ENCODE results near the gene TMCO4.

TMCO4 gene

GRCh38 chr1:19744335-19744743 is 55.4 kb downstream of the TMCO4 start:
- no peak for DNase-seq

GRCh38 chr1:19743793-19744192 is 55.9 kb downstream of the TMCO4 start:
- no peak for DNase-seq

- no peak for DNase-seq
These were observed 56.5 kb downstream of the TMCO4 start for GRCh38 chr1:19743180-19743579.

DNA sequence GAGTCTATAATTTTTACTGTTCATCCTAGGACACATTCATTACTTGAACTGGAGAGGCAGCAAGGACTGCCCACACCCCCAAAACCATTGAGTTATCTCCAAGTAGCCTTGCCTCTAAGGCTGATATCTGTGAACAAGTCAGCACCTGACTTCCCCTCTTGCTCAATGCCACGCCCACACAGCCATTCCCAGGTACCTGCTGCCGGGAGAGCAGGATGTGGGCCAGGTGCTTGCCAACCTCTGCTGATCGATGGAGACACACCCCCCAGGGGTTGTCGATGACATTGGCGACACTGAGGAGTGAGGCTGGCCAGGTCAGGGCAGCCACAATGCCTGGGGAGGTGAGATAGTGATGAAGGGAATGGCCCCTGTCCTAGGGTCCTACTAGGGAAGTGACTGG is 60.1 kb downstream of the TMCO4 start:
- DNase-seq: no peak

- no peak for DNase-seq
These were observed 61.0 kb downstream of the TMCO4 start for GRCh38 chr1:19738669-19739068.

DNA sequence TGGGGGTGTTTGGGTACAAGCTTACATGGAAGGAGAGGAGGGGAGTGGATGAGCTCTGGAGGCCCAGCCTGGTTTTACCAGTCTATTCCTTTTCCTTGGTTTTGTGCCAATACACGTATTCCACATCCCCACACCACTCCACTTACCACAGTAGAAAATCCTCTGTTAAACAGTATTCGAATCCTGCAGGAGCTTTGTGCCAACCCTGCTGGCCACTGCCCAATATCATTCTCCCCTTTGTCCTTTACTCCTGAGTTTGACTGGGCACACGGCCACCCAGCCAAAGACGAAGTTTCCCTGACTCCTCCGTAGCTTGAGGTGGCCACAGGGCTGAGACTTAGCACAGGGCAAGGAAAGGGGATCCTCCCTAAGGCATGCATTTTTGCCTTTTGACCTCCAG is 61.6 kb downstream of the TMCO4 start:
- DNase-seq: no peak

DNA sequence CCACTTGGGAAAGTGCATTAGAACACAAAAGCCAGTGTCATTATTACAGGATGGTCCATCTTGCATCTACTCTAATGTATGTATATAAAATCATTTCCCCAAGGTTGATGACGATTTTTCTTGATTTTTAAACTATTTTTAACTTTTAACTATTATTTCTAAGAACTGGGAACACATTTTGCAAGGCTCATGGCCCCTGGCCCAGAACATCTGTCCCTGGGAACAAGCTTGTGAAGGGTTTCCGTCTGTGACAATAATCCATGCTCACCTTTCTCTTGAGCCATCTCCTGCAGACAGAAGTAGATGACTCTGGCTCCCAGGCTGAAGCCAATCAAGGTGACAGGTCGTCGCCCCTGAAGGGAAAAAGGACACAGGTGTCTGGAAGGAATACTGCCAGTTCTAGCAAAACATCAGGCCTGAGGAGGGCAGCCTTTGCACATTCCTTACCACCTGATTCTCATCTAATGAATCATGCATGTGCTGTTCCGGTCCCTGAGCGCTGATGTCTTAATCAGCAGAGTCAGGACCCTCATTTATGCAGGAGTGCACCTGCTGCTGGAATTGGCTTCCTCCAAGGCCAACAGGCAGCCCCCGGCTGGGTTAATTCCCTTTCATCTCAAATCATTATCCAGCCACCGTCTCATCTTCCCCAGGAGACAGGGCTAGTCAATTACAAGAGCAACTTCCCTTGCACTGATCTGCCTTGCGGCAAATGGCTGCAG is 62.5 kb downstream of the TMCO4 start:
- peak in 1 of 3 experiments; percentile 35 for DNase-seq

DNA sequence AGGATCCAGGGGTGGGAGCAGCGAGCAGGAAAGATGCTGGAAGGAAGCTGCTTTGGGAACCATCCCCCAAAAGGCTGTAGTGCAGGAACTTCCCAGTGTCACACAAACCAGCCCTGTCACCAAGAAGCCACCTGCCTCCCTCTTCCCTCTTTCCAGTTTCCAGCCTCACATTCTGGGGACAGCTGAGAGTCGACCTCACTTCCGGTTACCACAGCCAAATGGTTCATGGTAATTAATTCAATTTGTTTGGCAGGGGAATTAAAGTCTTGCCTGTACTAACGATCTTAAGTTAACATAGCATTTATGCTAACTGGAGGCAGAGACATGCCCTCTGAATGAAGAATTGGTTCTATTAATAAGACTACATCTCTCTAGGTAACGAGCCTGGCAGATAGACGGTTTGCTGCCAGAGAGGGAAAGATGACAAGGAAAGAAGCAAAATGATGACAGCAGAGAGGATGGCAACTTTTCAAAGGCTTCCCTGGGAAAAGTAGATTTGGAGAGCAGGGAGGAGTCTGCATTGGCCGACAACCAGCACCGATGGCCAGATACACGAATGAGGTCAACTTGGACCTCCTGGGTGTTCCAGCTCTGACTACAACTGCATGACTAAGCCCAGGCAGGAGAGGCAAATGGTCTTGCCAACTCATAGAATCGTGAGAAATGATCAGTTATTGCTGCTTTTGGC is 64.1 kb downstream of the TMCO4 start:
- DNase-seq: no peak

GRCh38 chr1:19734472-19734999 is 65.2 kb downstream of the TMCO4 start:
- no peak for DNase-seq

DNA sequence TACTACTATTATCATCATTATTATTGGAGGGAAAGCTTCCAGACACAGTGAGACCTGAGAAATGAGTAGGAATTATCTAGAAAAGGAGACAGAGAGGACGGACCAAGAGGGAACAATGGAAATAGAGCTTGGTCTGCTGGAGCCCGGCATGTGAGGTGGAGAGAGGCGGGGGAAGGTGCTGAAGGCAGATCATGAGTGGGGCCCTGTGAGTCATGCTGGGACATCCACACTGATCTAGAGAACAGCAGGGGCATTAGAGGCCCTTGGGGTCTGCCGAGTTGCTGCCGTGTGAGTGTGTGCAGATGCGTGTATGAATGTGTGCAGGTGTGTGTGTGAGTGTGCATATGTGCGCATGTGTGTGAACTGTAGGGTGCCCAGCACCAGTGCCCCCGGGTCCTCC is 65.7 kb downstream of the TMCO4 start:
- DNase-seq: no peak

GRCh38 chr1:19733615-19734014 is 66.1 kb downstream of the TMCO4 start:
- no peak for DNase-seq

GRCh38 chr1:19731311-19731821 is 68.3 kb downstream of the TMCO4 start:
- DNase-seq: no peak

DNA sequence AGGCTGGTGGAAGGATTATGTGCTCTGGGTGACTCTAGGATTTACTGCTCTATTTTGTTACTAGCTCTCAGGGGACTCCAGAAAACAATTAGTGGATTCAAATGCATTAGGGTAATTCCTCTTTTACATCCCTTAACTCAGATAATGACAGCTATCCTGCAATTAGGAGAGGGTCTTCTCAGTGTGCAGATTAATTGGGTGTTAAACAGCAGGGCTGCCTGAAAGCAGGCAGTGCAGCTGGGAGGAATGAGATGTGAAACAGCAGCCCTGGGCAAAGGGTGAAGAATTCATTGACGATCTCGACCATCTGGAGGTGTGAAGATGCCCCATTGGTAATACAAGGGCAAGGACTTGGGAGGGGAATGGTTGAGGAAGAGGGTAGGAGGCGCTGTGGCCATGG is 68.9 kb downstream of the TMCO4 start:
- peak in 1 of 3 experiments; percentile 35 for DNase-seq

- DNase-seq: no peak
These were observed 69.5 kb downstream of the TMCO4 start for GRCh38 chr1:19730232-19730631.

GRCh38 chr1:19728413-19729145 is 71.1 kb downstream of the TMCO4 start:
- DNase-seq: no peak

DNA sequence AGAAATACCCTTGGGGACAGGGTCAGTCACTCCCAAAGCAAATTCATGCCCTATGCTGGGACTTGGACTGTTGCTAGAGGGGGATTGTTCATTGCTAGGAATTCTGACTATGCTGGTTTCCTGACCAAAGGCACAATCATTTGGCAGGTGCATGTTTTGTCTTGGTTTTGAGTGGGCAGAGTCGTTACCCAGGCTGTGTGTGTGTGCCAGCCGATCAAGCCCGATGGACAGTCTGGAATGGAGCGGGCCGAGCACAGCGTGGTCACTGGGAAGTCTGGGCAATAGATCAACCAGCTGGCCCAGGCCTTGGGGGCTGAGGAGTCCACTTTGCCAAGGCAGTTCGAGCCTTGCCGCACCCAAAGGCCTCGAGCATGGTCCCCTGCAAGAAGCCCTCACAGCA is 74.1 kb downstream of the TMCO4 start:
- DNase-seq: no peak

DNA sequence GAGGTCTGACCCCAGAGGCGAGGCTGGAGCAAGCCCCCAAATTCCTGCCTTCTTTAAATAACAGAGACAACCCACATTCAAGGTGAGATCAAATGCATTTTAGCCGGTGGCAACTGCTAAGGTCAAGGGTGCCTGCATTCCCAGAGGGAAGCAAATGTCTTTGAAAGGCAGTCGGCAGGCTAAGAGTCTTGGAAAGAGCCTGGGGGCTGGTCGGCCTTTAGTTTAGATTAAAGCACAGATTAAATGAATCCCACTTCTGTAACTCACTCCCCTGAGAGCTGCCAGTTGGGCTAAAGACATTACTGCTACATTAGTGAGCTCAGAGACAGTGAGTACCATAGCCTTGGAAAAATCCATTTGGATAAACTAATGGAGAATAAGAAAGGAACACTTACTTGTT is 75.8 kb downstream of the TMCO4 start:
- DNase-seq: no peak

GRCh38 chr1:19720973-19721372 is 78.7 kb downstream of the TMCO4 start:
- DNase-seq: no peak

GRCh38 chr1:19720174-19720573 is 79.5 kb downstream of the TMCO4 start:
- no peak for DNase-seq

GRCh38 chr1:19717467-19717866 is 82.2 kb downstream of the TMCO4 start:
- DNase-seq: no peak

GRCh38 chr1:19715334-19716203 is 84.1 kb downstream of the TMCO4 start:
- peak; percentile 88 to 97 (median 95) for DNase-seq

- no peak for DNase-seq
These were observed 86.8 kb downstream of the TMCO4 start for GRCh38 chr1:19712928-19713327.
